Lung (tissue), 12 donors: ENCODE results near the gene SLC49A3. TPM values are rescaled to one million over a fixed set of nuclear protein-coding genes. Genes with fewer than 3 reads are reported as not detected.

Experiments used
- ATAC-seq: fragments of 200-7000 bp; cut with Tn5 transposase; one replicate; pipeline ENCODE4 v1.9.1; 2020; ENCODE audit warnings: moderate number of reproducible peaks; ENCODE audit not compliant: insufficient read depth, low FRiP score
- DNase-seq, 3 donors: peaks; one replicate each; pipeline ENCODE4 v3.0.0-alpha.2; 2013 to 2017
- H3K27ac ChIP-seq, 2 donors: one replicate each; pipeline ENCODE4 v1.5.1; 2013; ENCODE audit warnings: mild to moderate bottlenecking in 2 of 2, moderate library complexity in 2 of 2, control low read depth in 1 of 2, inconsistent platforms in 1 of 2, low read depth in 1 of 2, low read length in 1 of 2
- H3K27me3 ChIP-seq, 3 donors: one replicate each; pipeline ENCODE4 v1.5.1; 2013; ENCODE audit warnings: low read length in 2 of 3; ENCODE audit not compliant: control insufficient read depth in 3 of 3, insufficient read depth in 3 of 3
- H3K36me3 ChIP-seq, 4 donors: one replicate each; pipeline ENCODE4 v1.5.1; 2013; ENCODE audit warnings: low read length in 4 of 4, mild to moderate bottlenecking in 1 of 4, moderate library complexity in 1 of 4; ENCODE audit not compliant: control insufficient read depth in 4 of 4, insufficient read depth in 4 of 4
- H3K4me1 ChIP-seq, 5 donors: one replicate each; pipeline ENCODE4 v1.5.1; 2013; ENCODE audit warnings: low read length in 5 of 5, mild to moderate bottlenecking in 2 of 5, moderate library complexity in 1 of 5; ENCODE audit not compliant: control insufficient read depth in 5 of 5, insufficient read depth in 5 of 5
- H3K4me3 ChIP-seq: one replicate; pipeline ENCODE4 v1.5.1; 2013; ENCODE audit warnings: mild to moderate bottlenecking, control low read depth, moderate library complexity
- H3K9ac ChIP-seq, 2 donors: one replicate each; pipeline ENCODE4 v1.5.1; 2013; ENCODE audit warnings: low read length in 2 of 2, control low read depth in 1 of 2; ENCODE audit not compliant: insufficient read depth in 1 of 2
- H3K9me3 ChIP-seq, 4 donors: one replicate each; pipeline ENCODE4 v1.5.1; 2013; ENCODE audit warnings: low read length in 3 of 4, mild to moderate bottlenecking in 1 of 4, moderate library complexity in 1 of 4; ENCODE audit not compliant: control insufficient read depth in 4 of 4, insufficient read depth in 3 of 4
- CTCF ChIP-seq: IDR thresholded peaks from 2 replicates; pipeline ENCODE4 v1.5.1; 2012; ENCODE audit warnings: mild to moderate bottlenecking; ENCODE audit errors: control extremely low read depth, extremely low read depth
- WGBS, 2 donors: extraction: QIAGEN DNeasy Blood & Tissue Kit; methylation state at CpG; one replicate each; pipeline ENCODE4 v1.1.7; 2013; 5-methylcytosine and 5-hydroxymethylcytosine counted together
- polyA plus RNA-seq, 2 donors: library from polyadenylated mRNA; stranded (reverse); fragments of 200-250 nt; gene quantifications; one replicate each; pipeline ENCODE4 v1.2.1, GENCODE V29; 2013
- total RNA-seq, 2 donors: library from RNA; depleted of rRNA in 1 of 2; stranded (reverse); fragments of >200 nt in 1 of 2; gene quantifications; one replicate each; pipeline ENCODE4 v1.2.1, GENCODE V29; 2014 to 2021
- donor health status: control.
- donor health status: control.
- donor health status: Bipolar disorder and iron deficiency.
- donor health status: healthy.
- donor health status: DM: yes; HTN: yes; CAD: no.

SLC49A3 gene
- total and polyA plus RNA-seq, 4 donors = 8.2 to 35.1 (median 17.7) TPM

DNA sequence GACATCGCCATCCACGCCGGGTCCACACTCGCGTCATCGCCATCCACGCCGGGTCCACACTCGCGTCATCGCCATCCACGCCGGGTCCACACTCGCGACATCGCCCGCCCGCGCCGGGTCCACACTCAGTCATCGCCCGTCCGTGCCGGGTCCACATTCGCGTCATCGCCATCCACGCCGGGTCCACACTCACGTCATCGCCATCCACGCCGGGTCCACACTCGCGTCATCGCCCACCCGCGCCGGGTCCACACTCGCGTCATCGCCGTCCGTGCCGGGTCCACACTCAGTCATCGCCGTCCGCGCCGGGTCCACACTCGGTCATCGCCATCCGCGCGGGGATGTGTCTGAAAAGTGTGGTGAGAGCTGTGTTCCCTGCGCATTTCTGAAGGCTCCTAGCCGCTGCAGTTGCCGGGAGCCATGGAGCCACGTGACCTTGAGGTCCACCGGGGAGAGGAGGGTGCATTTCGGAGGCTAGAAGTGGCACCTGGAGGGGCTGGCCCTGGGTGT is 34.0 kb upstream of the SLC49A3 start:
- ATAC-seq (no peak), DNase-seq (no peak)
- Histone ChIP-seq H3K27me3 (no peaks in the 10 kb centered on the region), H3K9ac (no peak overlapping the region), H3K9me3 (no peaks in the 10 kb centered on the region), H3K36me3 (peaks cover 0 to 11% (median 5%) of the 10 kb centered on the region in 4 donors), H3K4me1 (peaks cover 0 to 21% (median 0%) of the 10 kb centered on the region in 5 donors), H3K4me3 (no peak overlapping the region), H3K27ac (no peak overlapping the region)
- 98% methylated on average over 60 to 61 of the region's 61 CpGs for WGBS, 2 donors
- TF ChIP-seq CTCF = no peak

GRCh38 chr4:722169-722725 is 33.3 kb upstream of the SLC49A3 start:
- H3K9me3 ChIP-seq = no peaks in the 10 kb centered on the region
- H3K27me3 ChIP-seq = no peaks in the 10 kb centered on the region
- WGBS, 2 donors = 95 to 96% methylated on average over 47 of the region's 47 CpGs
- H3K4me3 ChIP-seq = no peak overlapping the region
- peaks cover 0 to 11% (median 5%) of the 10 kb centered on the region in 4 donors for H3K36me3 ChIP-seq
- no peak for TF ChIP-seq CTCF
- ATAC-seq = no peak
- peaks cover 0 to 23% (median 0%) of the 10 kb centered on the region in 5 donors for H3K4me1 ChIP-seq
- DNase-seq = no peak
- H3K9ac ChIP-seq = no peak overlapping the region
- no peak overlapping the region for H3K27ac ChIP-seq

DNA sequence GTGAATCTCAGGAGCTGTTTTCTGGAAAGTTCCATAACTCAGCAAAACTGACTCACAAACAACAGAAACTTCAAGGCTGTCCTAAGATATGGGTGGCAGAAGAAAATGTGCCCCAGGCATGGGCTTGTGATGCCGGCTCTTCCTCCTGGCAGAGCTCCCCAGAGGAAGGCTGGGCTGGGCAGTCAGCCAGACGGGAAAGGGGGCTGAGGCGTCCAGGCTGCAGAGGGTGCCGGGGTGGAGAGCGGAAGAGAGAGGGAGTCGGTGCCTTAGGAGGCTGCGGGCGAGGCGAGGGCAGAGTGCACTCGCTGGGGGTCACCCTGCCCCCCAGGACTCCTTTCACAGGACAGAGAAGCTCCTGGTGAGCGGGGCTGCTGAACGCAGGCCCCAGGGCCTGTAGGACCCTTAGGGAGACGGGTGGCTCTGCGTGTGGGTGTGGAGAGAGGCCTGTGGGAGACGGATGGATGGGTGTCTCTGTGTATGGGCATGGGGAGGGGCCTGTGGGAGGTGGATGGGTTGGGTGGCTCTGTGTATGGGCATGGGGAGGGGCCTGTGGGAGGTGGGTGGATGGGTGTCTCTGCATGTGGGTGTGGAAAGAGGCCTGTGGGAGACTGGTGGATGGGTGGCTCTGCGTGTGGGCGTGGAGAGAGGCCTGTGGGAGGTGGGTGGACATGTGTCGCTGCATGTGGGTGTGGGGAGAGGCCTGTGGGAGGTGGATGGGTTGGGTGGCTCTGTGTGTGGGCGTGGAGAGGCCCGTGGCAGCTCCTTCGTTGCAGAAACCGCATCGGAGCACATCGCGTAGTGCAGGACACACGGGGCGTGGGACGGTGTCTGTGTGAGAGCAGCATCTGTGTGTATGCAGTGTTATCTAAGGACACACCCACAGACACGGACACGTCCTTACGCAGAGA is 32.6 kb upstream of the SLC49A3 start:
- Histone ChIP-seq H3K9me3 (no peaks in the 10 kb centered on the region), H3K27ac (no peak overlapping the region), H3K4me1 (peaks cover 0 to 17% (median 0%) of the 10 kb centered on the region in 5 donors), H3K9ac (no peak overlapping the region), H3K27me3 (no peaks in the 10 kb centered on the region), H3K4me3 (no peak overlapping the region), H3K36me3 (peaks cover 0 to 11% (median 5%) of the 10 kb centered on the region in 4 donors)
- no peak for TF ChIP-seq CTCF
- WGBS, 2 donors = 67 to 74% methylated on average over 31 of the region's 31 CpGs
- ATAC-seq (peak; percentile 30), DNase-seq (peak in 2 of 3 donors; percentile 38 to 62)
